Activated CD8-positive, alpha-beta memory T cell treated with anti-CD3 and anti-CD28 coated beads for 24 hours (primary cell): ENCODE measurements around the gene PCGF1.
A peak's percentile ranks its signal among the peaks of the same experiment; 100 is the strongest.

ENCODE experiments used
- DNase-seq: peaks from one replicate; pipeline ENCODE4 v3.0.0-alpha.2; 2020

Gene PCGF1

DNA sequence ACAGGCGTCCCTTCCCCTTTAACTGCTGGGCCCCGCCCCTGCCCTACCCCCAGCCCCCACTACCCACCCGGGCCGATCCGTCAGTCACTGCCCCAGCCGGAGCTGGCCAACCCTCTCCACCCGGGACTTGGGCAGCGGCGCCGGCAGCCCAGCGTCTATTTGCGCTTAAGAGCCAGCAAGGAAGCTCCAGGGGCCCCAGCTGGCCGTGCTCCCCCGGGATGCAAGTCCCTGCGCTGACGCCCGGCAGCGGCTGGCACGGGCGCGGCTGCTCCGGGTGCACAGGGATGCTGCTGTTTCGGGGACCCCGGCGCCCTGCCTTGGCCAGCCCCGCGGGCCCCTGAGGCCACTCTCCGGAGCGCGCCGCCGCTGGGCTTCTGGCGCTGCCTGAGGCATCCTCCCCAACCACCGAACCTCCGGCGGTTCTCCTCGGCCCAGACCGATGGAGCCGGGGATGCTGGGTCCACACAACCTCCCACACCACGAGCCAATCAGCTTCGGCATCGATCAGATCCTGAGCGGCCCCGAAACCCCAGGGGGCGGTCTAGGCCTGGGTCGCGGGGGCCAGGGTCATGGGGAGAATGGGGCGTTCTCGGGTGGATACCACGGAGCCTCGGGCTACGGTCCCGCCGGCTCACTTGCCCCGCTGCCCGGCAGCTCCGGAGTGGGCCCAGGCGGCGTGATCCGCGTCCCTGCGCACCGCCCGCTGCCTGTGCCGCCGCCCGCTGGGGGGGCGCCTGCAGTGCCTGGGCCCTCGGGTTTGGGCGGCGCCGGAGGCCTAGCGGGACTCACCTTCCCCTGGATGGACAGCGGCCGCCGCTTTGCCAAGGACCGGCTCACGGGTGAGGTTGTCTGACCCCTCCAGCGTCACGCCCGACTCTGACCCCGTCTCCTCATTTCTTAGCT is 7.1 kb upstream of the PCGF1 start, which contains the start of gene TLX2:
Gene TLX2, plus strand, starts transcription at position 83 of the 903 bp plus-strand sequence. Its CDS starts 357 bp downstream, at position 440.
- DNase-seq = no peak

- no peak for DNase-seq
These were observed 6.3 kb upstream of the PCGF1 start for GRCh38 chr2:74513605-74514367.

DNA sequence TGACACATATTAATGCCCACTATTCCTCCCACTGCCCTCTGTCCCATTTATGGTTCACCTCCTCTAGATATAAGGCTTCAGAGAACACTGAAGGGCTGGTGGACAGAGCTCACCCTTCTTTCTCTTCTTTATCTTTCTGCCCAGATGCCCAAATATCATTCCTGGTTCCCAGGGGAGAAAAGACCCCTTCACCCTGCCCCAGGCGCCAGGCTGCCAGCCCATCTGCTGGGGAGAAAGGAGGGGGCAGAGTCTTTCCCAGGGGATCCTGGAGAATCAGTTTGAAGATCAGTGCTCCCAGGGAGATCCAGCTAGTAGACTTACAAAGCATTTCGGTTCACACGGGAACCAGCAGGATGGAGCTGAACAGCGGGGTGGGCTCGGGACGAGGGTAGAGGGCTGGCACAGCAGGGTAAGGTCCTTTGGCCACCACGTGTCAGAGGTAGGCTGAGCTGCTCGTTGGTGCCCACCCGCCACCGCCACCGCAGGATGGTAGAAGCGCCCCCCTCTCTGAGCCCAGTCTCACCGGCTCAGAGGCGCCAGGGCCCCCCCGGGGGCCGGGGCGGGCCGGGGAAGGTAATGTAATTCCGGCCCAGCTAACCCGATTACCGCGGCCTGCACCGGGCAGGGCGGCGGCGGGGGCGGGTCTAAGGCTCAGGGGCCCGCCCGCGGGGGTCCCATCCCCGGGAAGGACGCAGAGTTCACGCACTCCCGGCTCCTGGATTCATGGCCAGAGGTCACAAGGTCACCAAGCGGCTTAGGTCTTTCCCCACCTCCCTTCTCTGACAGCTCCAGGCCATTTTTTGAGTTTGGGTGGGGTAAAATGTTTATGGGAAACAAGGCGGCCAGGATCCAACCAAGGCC is 5.5 kb upstream of the PCGF1 start:
- DNase-seq = no peak

GRCh38 chr2:74511104-74511989 is 3.9 kb upstream of the PCGF1 start:
- no peak for DNase-seq

DNA sequence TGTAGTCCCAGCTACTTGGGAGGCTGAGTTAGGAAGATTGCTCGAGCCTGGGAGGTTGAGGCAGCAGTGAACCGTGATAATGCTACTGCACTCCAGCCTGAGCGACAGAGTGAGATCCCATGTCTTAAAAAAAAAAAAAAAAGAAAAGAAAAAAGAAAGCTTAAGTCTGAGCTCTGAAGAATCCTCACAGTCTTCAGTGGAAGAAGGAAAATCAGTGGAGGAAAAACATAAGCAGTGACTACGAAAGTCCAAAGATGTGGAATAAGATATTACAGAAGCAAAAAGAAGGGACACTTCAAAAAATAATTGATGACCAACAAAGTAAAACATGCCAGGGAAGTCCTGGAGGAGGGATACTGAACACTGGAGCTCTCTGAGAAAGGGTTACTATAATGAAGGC is 2.8 kb upstream of the PCGF1 start:
- DNase-seq = no peak

DNA sequence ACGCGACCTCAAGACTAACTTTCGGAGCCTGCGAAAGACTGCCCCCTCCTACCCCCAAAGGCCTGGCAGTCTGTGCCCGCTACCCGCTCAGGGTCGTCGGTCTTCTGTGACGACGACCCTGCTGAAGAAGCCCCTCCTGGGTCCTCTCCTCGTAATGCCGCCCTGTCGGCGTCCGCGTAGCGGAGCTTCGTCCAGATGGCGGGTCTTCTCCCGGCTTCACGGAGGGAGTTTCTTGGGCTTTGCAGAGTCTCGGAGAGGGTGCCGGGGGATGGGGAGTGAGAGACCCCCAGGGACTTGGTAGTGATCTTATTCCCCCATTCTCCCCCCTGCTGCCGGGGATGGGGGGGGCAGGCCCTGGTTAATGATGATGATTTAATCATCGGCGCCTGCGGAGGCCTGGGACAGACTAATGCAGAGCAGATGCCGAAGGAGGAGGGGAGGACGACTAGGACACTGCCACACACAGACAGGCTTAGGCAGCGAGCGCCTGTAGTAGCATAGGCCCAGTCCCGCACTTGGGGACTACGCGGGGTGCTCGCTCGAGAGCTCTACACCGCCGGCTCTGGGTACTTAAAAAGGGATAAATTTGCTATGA is 528 bp upstream of the PCGF1 start:
- no peak for DNase-seq

DNA sequence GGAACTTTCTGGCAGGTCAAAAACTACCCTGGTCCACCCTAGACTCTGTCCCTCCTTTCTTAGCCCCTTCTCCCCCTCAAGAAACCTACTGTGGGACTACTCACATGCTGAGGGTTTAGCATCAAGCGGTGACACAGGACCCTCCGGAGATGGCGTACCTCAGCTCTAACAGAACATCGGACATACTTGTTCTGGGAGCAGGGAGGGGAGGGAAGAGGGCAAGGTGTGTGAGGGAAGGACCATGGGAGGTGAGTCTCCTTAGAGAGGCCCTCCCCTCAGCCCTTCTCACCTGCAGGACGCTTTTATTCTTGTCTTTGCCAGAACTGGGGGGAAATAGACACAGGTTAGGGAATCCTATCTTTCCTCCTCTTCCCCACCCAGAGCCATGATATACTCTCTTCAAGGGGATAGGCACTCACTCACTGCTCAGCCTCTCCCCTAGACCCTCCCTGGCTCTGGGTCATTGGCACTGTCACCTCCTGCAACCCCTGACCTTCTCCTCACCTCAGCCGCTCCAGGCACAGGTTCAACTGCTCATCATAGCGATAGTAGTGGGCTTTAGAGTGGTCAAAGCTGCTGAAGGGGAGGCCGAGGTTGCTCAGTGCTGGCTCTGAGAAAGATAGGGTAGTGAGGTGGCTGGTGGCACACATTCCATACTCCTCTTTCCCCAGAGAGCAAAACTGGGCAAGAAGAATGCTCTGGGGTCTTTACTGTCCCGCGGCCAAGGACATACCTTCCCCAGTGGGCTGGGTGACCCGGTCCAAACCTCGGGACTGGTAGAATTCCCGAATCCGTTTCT is 1.8 kb downstream of the PCGF1 start:
- DNase-seq = no peak

GRCh38 chr2:74504591-74504990 is 2.9 kb downstream of the PCGF1 start:
- DNase-seq = no peak

GRCh38 chr2:74503506-74504475 is 3.7 kb downstream of the PCGF1 start:
- no peak for DNase-seq

GRCh38 chr2:74502720-74503505 is 4.6 kb downstream of the PCGF1 start:
- peak; percentile 82 for DNase-seq

- DNase-seq = no peak
These were observed 5.3 kb downstream of the PCGF1 start for GRCh38 chr2:74502147-74502719.

GRCh38 chr2:74501335-74502071 is 6.0 kb downstream of the PCGF1 start:
- no peak for DNase-seq

DNA sequence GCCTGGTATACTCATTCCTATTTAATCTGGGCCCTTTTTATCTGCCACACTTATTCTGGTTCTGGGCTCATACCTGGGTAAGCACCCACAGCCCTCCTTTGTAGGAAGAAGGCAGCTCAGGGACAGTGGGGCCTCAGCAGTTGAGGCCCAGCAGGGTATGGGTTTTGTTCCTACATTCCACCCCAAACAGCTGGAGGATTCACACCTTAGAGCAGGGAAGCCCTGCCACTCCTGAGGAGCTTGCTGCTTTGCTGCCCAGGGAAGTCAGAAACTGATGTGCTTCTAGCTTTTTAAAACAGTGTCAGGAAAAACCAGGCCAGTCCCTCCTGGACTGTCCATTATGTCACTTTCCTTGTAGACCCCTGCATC is 6.9 kb downstream of the PCGF1 start:
- no peak for DNase-seq

- DNase-seq = no peak
These were observed 7.4 kb downstream of the PCGF1 start for GRCh38 chr2:74499940-74500577.

DNA sequence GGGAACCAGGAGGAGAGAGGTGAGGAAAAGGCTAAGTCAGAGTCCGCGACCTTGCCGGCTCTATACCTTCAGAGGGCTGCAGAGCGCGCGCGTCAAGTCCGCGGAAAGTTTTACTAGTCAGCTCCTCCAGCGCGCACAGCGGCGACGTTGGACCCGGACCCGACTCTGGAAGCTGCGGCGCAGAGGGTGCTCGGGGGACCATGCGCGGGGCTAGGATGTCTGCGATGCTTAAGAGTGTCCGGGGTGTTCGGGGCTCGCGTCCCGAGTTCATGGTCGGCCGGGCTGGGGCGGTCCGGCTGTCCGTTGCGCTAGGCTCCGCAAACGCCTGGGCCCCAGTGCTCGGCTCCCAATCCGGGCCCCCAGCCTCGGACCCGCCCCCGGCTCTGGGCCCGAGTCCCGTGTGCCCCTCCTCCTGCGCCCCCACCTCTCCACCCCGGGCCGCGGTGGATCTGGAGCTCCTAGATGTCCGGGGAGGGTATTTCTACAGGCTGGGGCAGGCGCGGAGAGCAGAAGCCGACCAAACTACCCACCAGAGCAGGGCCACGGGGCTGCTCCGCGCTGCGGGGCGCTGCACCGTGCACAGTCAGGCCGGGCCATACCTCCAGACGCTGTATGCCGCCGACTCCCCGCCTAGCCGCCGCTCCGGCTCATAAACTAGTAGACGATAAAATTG is 8.1 kb downstream of the PCGF1 start, which contains the start of gene LBX2:
Gene LBX2, minus strand, starts transcription at position 337 of the 673 bp plus-strand sequence. Its CDS starts 66 bp downstream, at position 271.
- no peak for DNase-seq
